ENCODE results near the gene GASK1A. TPM values are rescaled to one million over a fixed set of nuclear protein-coding genes. Genes with fewer than 3 reads are reported as not detected.

Gene GASK1A
- total RNA-seq, 3 donors from 2014 or later, result 10.1 to 22.6 (median 20.5) TPM

- H3K9me3 ChIP-seq, result no peaks in the 10 kb centered on the region
- H3K27ac ChIP-seq, result no peak overlapping the region
- H3K4me1 ChIP-seq, result no peaks in the 10 kb centered on the region
- no peak overlapping the region for H3K4me3 ChIP-seq
- H3K36me3 ChIP-seq, result no peaks in the 10 kb centered on the region
- H3K27me3 ChIP-seq, result no peaks in the 10 kb centered on the region
- intact Hi-C loops (cut with DNase I; ENCODE audit: low total_unique reads), result no loop called here
- no peak for TF ChIP-seq POLR2A (IDR thresholded peaks at IDR 0.05)
- TF ChIP-seq CTCF (IDR thresholded peaks at IDR 0.05), result no peak
- TF ChIP-seq POLR2AphosphoS5 (IDR thresholded peaks at IDR 0.05), result no peak
- no peak for DNase-seq (ENCODE audit: low spot score in 2 of 2)
These were observed 93.2 kb downstream of the GASK1A start for GRCh38 chr3:43072361-43072760.

- TF ChIP-seq POLR2AphosphoS5 (IDR thresholded peaks at IDR 0.05) (no peak), POLR2A (IDR thresholded peaks at IDR 0.05) (no peak), CTCF (IDR thresholded peaks at IDR 0.05) (no peak)
- Histone ChIP-seq H3K9me3 (no peaks in the 10 kb centered on the region), H3K4me1 (no peaks in the 10 kb centered on the region), H3K27ac (no peak overlapping the region), H3K36me3 (no peaks in the 10 kb centered on the region), H3K27me3 (no peaks in the 10 kb centered on the region), H3K4me3 (no peak overlapping the region)
- intact Hi-C loops (cut with DNase I; ENCODE audit: low total_unique reads), result no loop called here
- DNase-seq (ENCODE audit: low spot score in 2 of 2), result no peak
These were observed 94.2 kb downstream of the GASK1A start for GRCh38 chr3:43073116-43073835.

- H3K9me3 ChIP-seq, result no peaks in the 10 kb centered on the region
- intact Hi-C loops (cut with DNase I; ENCODE audit: low total_unique reads), result no loop called here
- no peak overlapping the region for H3K27ac ChIP-seq
- no peaks in the 10 kb centered on the region for H3K36me3 ChIP-seq
- no peak for DNase-seq (ENCODE audit: low spot score in 2 of 2)
- no peak overlapping the region for H3K4me3 ChIP-seq
- no peaks in the 10 kb centered on the region for H3K4me1 ChIP-seq
- H3K27me3 ChIP-seq, result no peaks in the 10 kb centered on the region
- TF ChIP-seq POLR2AphosphoS5 (IDR thresholded peaks at IDR 0.05) (no peak), POLR2A (IDR thresholded peaks at IDR 0.05) (no peak), CTCF (IDR thresholded peaks at IDR 0.05) (no peak)
These were observed 94.7 kb downstream of the GASK1A start for GRCh38 chr3:43073836-43074220.

- intact Hi-C loops (cut with DNase I; ENCODE audit: low total_unique reads), result no loop called here
- DNase-seq (ENCODE audit: low spot score in 2 of 2), result no peak
- Histone ChIP-seq H3K4me1 (no peaks in the 10 kb centered on the region), H3K27ac (no peak overlapping the region), H3K27me3 (no peaks in the 10 kb centered on the region), H3K4me3 (no peak overlapping the region), H3K36me3 (no peaks in the 10 kb centered on the region), H3K9me3 (no peaks in the 10 kb centered on the region)
- TF ChIP-seq CTCF (IDR thresholded peaks at IDR 0.05) (no peak), POLR2AphosphoS5 (IDR thresholded peaks at IDR 0.05) (no peak), POLR2A (IDR thresholded peaks at IDR 0.05) (no peak)
These were observed 95.4 kb downstream of the GASK1A start for GRCh38 chr3:43074482-43074881.

GRCh38 chr3:43074901-43075689 is 96.0 kb downstream of the GASK1A start:
- H3K36me3 ChIP-seq, result no peaks in the 10 kb centered on the region
- no peaks in the 10 kb centered on the region for H3K9me3 ChIP-seq
- no peak for TF ChIP-seq POLR2A (IDR thresholded peaks at IDR 0.05)
- TF ChIP-seq CTCF (IDR thresholded peaks at IDR 0.05), result no peak
- no peak for TF ChIP-seq POLR2AphosphoS5 (IDR thresholded peaks at IDR 0.05)
- DNase-seq (ENCODE audit: low spot score in 2 of 2), result no peak
- intact Hi-C loops (cut with DNase I; ENCODE audit: low total_unique reads), result no loop called here
- H3K4me1 ChIP-seq, result no peaks in the 10 kb centered on the region
- no peaks in the 10 kb centered on the region for H3K27me3 ChIP-seq
- H3K4me3 ChIP-seq, result no peak overlapping the region
- no peak overlapping the region for H3K27ac ChIP-seq

All from breast epithelium (tissue), 4 donors.